Mucosa of rectum (tissue), 2 donors: ENCODE measurements around the gene OR56B4.
"Not testable (repeated sequence)": the region's sequence is repeated elsewhere in the genome, so short reads cannot be mapped to it uniquely, and the experiment has no call there.

Experiments used
- H3K27ac ChIP-seq, 2 donors: one replicate each; pipeline ENCODE4 v1.7.0; 2013; ENCODE audit warnings: inconsistent platforms in 2 of 2, low read depth in 2 of 2, low read length in 2 of 2
- H3K27me3 ChIP-seq, 2 donors: one replicate each; pipeline ENCODE4 v1.7.0; 2013; ENCODE audit warnings: low read length in 2 of 2; ENCODE audit not compliant: control insufficient read depth in 2 of 2, insufficient read depth in 2 of 2
- H3K36me3 ChIP-seq, 2 donors: one replicate each; pipeline ENCODE4 v1.7.0; 2013; ENCODE audit warnings: low read length in 2 of 2; ENCODE audit not compliant: control insufficient read depth in 2 of 2, insufficient read depth in 2 of 2
- H3K4me1 ChIP-seq, 2 donors: one replicate each; pipeline ENCODE4 v1.7.0; 2013; ENCODE audit warnings: low read length in 2 of 2, mild to moderate bottlenecking in 1 of 2; ENCODE audit not compliant: control insufficient read depth in 2 of 2, insufficient read depth in 2 of 2
- H3K4me3 ChIP-seq, 2 donors: one replicate each; pipeline ENCODE4 v1.7.0; 2013; ENCODE audit warnings: low read length in 2 of 2
- H3K9ac ChIP-seq, 2 donors: one replicate each; pipeline ENCODE4 v1.7.0; 2013; ENCODE audit warnings: low read length in 2 of 2, low read depth in 1 of 2, mild to moderate bottlenecking in 1 of 2
- H3K9me3 ChIP-seq, 2 donors: one replicate each; pipeline ENCODE4 v1.7.0; 2013; ENCODE audit warnings: low read length in 2 of 2; ENCODE audit not compliant: control insufficient read depth in 2 of 2
- donor health status: healthy.
- donor health status: Normal muscosa, but diverticular disease.

OR56B4 gene

GRCh38 chr11:6135936-6136335, 28.5 kb downstream of the OR56B4 start:
- H3K4me3 ChIP-seq, H3K27ac ChIP-seq, H3K27me3 ChIP-seq, H3K36me3 ChIP-seq, H3K4me1 ChIP-seq, H3K9ac ChIP-seq, H3K9me3 ChIP-seq: not testable (repeated sequence)

- H3K36me3 ChIP-seq: no peaks in the 10 kb centered on the region
- no peak overlapping the region for H3K4me3 ChIP-seq
- H3K9ac ChIP-seq: no peak overlapping the region
- no peaks in the 10 kb centered on the region for H3K9me3 ChIP-seq
- no peak overlapping the region for H3K27ac ChIP-seq
- H3K27me3 ChIP-seq: no peaks in the 10 kb centered on the region
- no peaks in the 10 kb centered on the region for H3K4me1 ChIP-seq
Measured at GRCh38 chr11:6142936-6143335, 35.5 kb downstream of the OR56B4 start.

GRCh38 chr11:6143737-6144136, 36.3 kb downstream of the OR56B4 start:
- H3K4me3 ChIP-seq: peak overlapping the region in 1 of 2 donors; percentile 26
- H3K27ac ChIP-seq: not testable (repeated sequence)

GRCh38 chr11:6151117-6151516, 43.6 kb downstream of the OR56B4 start:
- Histone ChIP-seq H3K36me3 (no peaks in the 10 kb centered on the region), H3K27me3 (no peaks in the 10 kb centered on the region), H3K27ac (no peak overlapping the region), H3K4me3 (no peak overlapping the region), H3K9ac (no peak overlapping the region), H3K4me1 (no peaks in the 10 kb centered on the region), H3K9me3 (no peaks in the 10 kb centered on the region)

More at GRCh38 chr11:6143737-6144136, 36.3 kb downstream of the OR56B4 start:
- not testable (repeated sequence) for H3K4me1 ChIP-seq, H3K9me3 ChIP-seq, H3K36me3 ChIP-seq, H3K9ac ChIP-seq, H3K27me3 ChIP-seq

GRCh38 chr11:6152126-6152525, 44.6 kb downstream of the OR56B4 start:
- H3K36me3 ChIP-seq: no peaks in the 10 kb centered on the region
- no peak overlapping the region for H3K9ac ChIP-seq
- H3K27me3 ChIP-seq: no peaks in the 10 kb centered on the region
- no peak overlapping the region for H3K27ac ChIP-seq
- H3K9me3 ChIP-seq: no peaks in the 10 kb centered on the region
- no peaks in the 10 kb centered on the region for H3K4me1 ChIP-seq
- no peak overlapping the region for H3K4me3 ChIP-seq

- no peak overlapping the region for H3K27ac ChIP-seq
- H3K4me3 ChIP-seq: no peak overlapping the region
- no peaks in the 10 kb centered on the region for H3K27me3 ChIP-seq
- H3K4me1 ChIP-seq: no peaks in the 10 kb centered on the region
- no peaks in the 10 kb centered on the region for H3K36me3 ChIP-seq
- no peaks in the 10 kb centered on the region for H3K9me3 ChIP-seq
- H3K9ac ChIP-seq: no peak overlapping the region
Measured at GRCh38 chr11:6156628-6157359, 49.3 kb downstream of the OR56B4 start.
